Stimulated activated CD8-positive, alpha-beta memory T cell treated with anti-CD3 and anti-CD28 coated beads, Interleukin-4, amount 100 ng/mL, for 24 hours (primary cell): Measurements from ENCODE around the gene MYL4.
A peak's percentile ranks its signal among the peaks of the same experiment; 100 is the strongest.
"Not testable (repeated sequence)": the region's sequence is repeated elsewhere in the genome, so short reads cannot be mapped to it uniquely, and the experiment has no call there.

Experiments used
- DNase-seq: peaks from one replicate; pipeline ENCODE4 v3.0.0-alpha.2; 2020; ENCODE audit warnings: low read depth

The MYL4 gene

GRCh38 chr17:47193931-47194511 lies 15.1 kb upstream of the MYL4 start:
- no peak for DNase-seq

GRCh38 chr17:47197821-47198220 lies 11.3 kb upstream of the MYL4 start:
- DNase-seq, result no peak

GRCh38 chr17:47199627-47200324 lies 9.4 kb upstream of the MYL4 start:
- no peak for DNase-seq

GRCh38 chr17:47200325-47200664 lies 8.9 kb upstream of the MYL4 start:
- no peak for DNase-seq

- DNase-seq, result no peak
Measured at GRCh38 chr17:47201166-47201565, 8.0 kb upstream of the MYL4 start.

GRCh38 chr17:47203984-47204721 lies 5.0 kb upstream of the MYL4 start:
- DNase-seq, result peak; percentile 20

GRCh38 chr17:47204722-47205418 lies 4.3 kb upstream of the MYL4 start:
- no peak for DNase-seq

GRCh38 chr17:47205419-47205963 lies 3.7 kb upstream of the MYL4 start:
- peak; percentile 26 for DNase-seq

- no peak for DNase-seq
Measured at GRCh38 chr17:47207143-47208067, 1.7 kb upstream of the MYL4 start.

GRCh38 chr17:47209499-47209898 lies 351 bp downstream of the MYL4 start:
- DNase-seq, result no peak

GRCh38 chr17:47210105-47210504 lies 957 bp downstream of the MYL4 start:
- no peak for DNase-seq

GRCh38 chr17:47210779-47211178 lies 1.6 kb downstream of the MYL4 start:
- no peak for DNase-seq

- DNase-seq, result no peak
Measured at GRCh38 chr17:47212458-47212857, 3.3 kb downstream of the MYL4 start.

- no peak for DNase-seq
Measured at GRCh38 chr17:47213540-47213939, 4.4 kb downstream of the MYL4 start.

- no peak for DNase-seq
Measured at GRCh38 chr17:47214931-47215330, 5.8 kb downstream of the MYL4 start.

GRCh38 chr17:47216821-47217220 lies 7.7 kb downstream of the MYL4 start:
- not testable (repeated sequence) for DNase-seq

GRCh38 chr17:47217279-47217678 lies 8.1 kb downstream of the MYL4 start:
- not testable (repeated sequence) for DNase-seq

GRCh38 chr17:47218896-47219430 lies 9.8 kb downstream of the MYL4 start:
- DNase-seq, result no peak

GRCh38 chr17:47219621-47220475 lies 10.7 kb downstream of the MYL4 start:
- DNase-seq, result no peak

- no peak for DNase-seq
Measured at GRCh38 chr17:47220531-47220999, 11.4 kb downstream of the MYL4 start.
